ENCODE results near the gene MUC22.
A peak's percentile ranks its signal among the peaks of the same experiment; 100 is the strongest.
"Not testable (repeated sequence)": the region's sequence is repeated elsewhere in the genome, so short reads cannot be mapped to it uniquely, and the experiment has no call there.

Gene MUC22

DNA sequence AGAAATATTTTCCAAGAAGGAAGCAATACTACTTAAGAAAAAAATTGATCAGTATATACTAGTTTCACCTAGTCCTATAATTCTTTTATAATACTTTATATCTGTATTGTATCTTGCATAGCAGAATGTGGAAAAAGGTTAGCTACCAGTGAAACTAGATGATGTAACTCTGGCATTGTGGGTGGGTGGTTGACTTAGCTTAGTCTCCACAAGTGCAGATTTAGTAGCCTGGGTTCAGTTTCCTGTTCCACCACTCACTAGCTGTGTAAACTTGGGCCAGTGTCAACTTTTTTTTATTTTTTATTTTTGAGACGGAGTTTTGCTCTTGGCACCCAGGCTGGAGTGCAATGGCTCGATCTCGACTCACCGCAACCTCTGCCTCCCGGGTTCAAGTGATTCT, 24.8 kb upstream of the MUC22 start:
- Mint-ChIP-seq H3K27ac (peak overlapping the region in 1 of 2 donors; percentile 45), H3K4me1 (peaks cover 41% of the 10 kb centered on the region), H3K27me3 (peaks cover 26% of the 10 kb centered on the region), H3K4me3 (no peak overlapping the region), H3K9me3 (no peaks in the 10 kb centered on the region)
- DNase-seq (peak in 1 of 2 donors; percentile 37), ATAC-seq (peak; percentile 95)

DNA sequence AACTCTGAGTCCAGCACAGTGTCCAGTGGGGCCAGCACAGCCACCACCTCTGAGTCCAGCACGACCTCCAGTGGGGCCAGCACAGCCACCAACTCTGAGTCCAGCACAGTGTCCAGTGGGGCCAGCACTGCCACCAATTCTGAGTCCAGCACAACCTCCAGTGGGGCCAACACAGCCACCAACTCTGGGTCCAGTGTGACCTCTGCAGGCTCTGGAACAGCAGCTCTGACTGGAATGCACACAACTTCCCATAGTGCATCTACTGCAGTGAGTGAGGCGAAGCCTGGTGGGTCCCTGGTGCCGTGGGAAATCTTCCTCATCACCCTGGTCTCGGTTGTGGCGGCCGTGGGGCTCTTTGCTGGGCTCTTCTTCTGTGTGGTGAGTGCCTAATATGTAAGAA, 23.0 kb upstream of the MUC22 start:
- no peak for ATAC-seq
- Mint-ChIP-seq H3K27ac (peak overlapping the region in 1 of 2 donors; percentile 13), H3K4me3 (no peak overlapping the region)

DNA sequence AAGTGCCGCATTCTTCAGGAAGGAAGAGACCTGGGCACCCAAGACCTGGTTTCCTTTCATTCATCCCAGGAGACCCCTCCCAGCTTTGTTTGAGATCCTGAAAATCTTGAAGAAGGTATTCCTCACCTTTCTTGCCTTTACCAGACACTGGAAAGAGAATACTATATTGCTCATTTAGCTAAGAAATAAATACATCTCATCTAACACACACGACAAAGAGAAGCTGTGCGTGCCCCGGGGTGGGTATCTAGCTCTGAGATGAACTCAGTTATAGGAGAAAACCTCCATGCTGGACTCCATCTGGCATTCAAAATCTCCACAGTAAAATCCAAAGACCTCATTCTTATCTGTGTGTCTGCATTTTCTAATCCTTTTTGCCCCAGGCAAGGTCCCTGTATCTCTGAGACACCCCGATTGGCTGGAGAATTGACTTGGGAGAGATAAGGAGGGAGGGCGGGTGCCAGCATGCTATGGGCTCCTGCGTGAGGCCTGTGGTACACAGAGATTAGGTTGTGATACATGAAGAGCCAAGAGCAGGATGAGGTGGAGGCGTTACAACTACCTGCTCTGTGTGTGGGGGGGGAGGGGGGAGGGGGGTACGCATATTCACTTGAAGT, 22.0 kb upstream of the MUC22 start:
- no peak for ATAC-seq
- H3K27ac Mint-ChIP-seq: no peak overlapping the region

More for the DNA sequence above, 23.0 kb upstream of the MUC22 start:
- DNase-seq: no peak
- Mint-ChIP-seq H3K4me1 (peaks cover 53% of the 10 kb centered on the region), H3K27me3 (peaks cover 15% of the 10 kb centered on the region), H3K9me3 (no peaks in the 10 kb centered on the region)

DNA sequence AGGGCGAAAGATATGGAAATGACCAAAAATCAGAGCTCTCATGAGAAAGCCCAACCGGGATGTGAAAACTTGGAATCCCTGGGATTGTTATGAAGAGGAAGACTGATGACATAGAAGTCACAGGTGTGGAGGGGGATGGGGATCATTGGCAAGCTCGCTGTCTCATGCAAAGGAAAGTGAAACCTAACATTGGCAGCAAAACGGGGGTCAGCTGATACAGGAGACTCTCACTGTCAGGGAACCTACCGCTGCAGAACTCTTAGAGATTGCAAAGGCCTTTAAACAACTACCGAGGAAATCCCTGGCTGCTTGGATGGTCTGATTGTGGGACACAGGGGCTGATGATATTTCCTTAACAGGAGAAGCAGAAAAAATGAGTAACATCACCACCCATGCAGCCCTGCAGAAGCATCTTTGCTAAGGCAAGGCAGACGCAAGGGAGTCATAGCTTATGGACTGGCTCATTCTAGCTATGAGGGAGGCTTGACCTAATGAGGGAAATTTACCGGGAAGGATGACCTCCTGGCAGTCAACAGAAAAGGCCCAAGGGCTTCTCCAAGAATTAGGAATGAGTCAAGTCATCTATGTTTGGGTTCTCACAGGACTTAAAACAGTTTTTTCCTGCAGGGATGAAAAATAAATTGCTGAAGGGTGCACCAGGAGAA, 19.7 kb upstream of the MUC22 start:
- no peaks in the 10 kb centered on the region for H3K9me3 Mint-ChIP-seq
- peak; percentile 73 for ATAC-seq
- peak overlapping the region; percentile 61 to 76 for H3K27ac Mint-ChIP-seq
- peak overlapping the region; percentile 64 to 67 for H3K4me3 Mint-ChIP-seq
- DNase-seq: peak in 1 of 2 donors; percentile 26
- peaks cover 35% of the 10 kb centered on the region for H3K4me1 Mint-ChIP-seq
- H3K27me3 Mint-ChIP-seq: no peaks in the 10 kb centered on the region

More for the DNA sequence above, 22.0 kb upstream of the MUC22 start:
- no peaks in the 10 kb centered on the region for H3K9me3 Mint-ChIP-seq
- DNase-seq: no peak
- H3K4me3 Mint-ChIP-seq: no peak overlapping the region
- H3K27me3 Mint-ChIP-seq: peaks cover 5% of the 10 kb centered on the region
- H3K4me1 Mint-ChIP-seq: peaks cover 47% of the 10 kb centered on the region

DNA sequence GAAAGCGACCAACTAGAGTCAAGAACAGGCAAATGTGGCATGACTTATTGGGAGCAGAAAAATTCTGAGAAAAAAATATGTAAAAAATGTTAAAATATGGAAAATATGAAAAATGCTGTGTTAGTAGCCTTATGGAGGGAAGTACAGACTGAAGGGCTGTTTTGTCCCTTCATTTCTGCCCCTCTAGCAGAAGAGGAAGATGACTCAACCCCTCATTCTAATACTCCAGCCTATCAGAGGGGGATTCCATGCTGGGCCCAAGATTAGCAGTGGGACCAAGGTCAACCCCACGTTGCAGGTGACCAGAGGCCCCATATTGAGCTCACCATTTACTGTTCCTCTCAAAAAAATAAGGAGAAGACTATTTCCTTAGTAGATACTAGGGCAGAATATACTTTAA, 18.4 kb upstream of the MUC22 start:
- H3K4me3 Mint-ChIP-seq: no peak overlapping the region
- no peaks in the 10 kb centered on the region for H3K27me3 Mint-ChIP-seq
- ATAC-seq (no peak), DNase-seq (no peak)
- peaks cover 22% of the 10 kb centered on the region for H3K4me1 Mint-ChIP-seq
- no peak overlapping the region for H3K27ac Mint-ChIP-seq
- H3K9me3 Mint-ChIP-seq: no peaks in the 10 kb centered on the region

DNA sequence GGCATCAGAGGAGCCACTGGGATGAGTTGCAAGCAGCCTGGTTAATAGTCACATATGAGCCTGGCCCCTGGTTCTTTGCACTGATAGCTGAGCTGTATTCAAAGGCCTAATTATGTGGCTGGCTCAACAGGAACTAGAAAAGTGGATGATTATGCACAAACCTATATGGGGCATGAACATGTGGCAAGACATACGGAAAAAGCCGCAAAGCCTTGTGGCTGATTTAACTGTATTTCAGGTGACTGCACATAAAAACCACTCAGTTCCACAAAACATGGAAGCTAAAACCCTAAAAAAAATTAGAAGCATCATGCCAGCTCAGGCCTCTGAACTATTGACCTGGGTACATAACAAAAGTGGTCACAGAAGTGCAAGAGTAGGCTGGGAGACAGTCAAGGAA, 13.0 kb upstream of the MUC22 start:
- DNase-seq (no peak), ATAC-seq (no peak)
- no peaks in the 10 kb centered on the region for H3K9me3 Mint-ChIP-seq
- H3K27ac Mint-ChIP-seq: no peak overlapping the region
- no peak overlapping the region for H3K4me3 Mint-ChIP-seq
- no peaks in the 10 kb centered on the region for H3K27me3 Mint-ChIP-seq
- no peaks in the 10 kb centered on the region for H3K4me1 Mint-ChIP-seq

DNA sequence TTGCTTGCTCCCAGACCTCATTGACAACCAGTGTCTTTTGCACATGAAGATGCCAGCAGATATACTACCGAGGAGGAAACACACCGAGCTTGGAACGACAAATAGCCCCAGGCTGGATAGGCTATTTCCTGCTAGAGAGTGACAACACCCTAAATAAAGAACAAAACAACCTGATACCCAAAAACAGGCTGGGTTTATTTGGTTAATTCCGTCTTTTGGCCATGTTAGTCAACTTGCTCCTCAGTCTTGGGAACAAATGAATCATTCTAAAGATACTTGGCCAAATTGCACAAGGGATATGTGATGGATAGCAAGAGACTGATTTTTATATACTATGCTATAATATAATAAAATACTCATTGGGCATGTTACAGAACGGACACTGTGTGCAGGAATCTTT, 11.5 kb upstream of the MUC22 start:
- ATAC-seq (no peak), DNase-seq (no peak)
- H3K4me3 Mint-ChIP-seq: no peak overlapping the region
- H3K27me3 Mint-ChIP-seq: no peaks in the 10 kb centered on the region
- no peak overlapping the region for H3K27ac Mint-ChIP-seq
- no peaks in the 10 kb centered on the region for H3K9me3 Mint-ChIP-seq
- H3K4me1 Mint-ChIP-seq: no peaks in the 10 kb centered on the region

DNA sequence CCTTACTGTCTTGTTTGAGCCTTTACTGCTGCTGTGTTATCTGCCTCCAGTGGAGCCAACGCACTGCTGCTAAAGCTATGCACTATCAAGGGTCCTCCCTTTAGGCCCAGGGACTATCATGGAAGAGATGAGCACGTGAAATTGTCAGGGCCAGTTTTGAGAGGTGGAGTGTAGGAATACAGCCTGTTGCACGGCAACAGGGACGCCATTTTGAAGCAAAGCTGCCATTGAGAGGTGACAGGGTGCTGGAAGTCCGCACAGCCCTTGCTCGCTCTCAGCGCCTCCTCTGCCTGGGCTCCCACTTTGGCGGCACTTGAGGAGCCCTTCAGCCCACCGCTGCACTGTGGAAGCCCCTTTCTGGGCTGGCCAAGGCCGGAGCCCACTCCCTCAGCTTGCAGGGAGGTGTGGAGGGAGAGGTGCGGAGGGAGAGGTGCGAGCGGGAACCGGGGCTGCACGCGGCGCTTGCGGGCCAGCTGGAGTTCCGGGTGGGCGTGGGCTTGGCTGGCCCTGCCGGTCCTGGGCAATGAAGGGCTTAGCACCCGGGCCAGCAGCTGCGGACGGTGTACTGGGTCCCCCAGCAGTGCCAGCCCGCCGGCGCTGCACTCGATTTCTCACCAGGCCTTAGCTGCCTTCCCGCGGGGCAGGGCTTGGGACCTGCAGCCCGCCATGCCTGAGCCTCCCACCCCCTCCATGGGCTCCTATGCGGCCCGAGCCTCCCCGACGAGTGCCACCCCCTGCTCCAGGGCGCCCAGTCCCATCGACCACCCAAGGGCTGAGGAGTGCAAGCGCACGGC, 10.0 kb upstream of the MUC22 start:
- ATAC-seq, H3K9me3 Mint-ChIP-seq, H3K4me3 Mint-ChIP-seq, DNase-seq, H3K27me3 Mint-ChIP-seq: not testable (repeated sequence)
- peaks cover 12% of the 10 kb centered on the region for H3K4me1 Mint-ChIP-seq
- peak overlapping the region in 1 of 2 donors; percentile 49 for H3K27ac Mint-ChIP-seq

DNA sequence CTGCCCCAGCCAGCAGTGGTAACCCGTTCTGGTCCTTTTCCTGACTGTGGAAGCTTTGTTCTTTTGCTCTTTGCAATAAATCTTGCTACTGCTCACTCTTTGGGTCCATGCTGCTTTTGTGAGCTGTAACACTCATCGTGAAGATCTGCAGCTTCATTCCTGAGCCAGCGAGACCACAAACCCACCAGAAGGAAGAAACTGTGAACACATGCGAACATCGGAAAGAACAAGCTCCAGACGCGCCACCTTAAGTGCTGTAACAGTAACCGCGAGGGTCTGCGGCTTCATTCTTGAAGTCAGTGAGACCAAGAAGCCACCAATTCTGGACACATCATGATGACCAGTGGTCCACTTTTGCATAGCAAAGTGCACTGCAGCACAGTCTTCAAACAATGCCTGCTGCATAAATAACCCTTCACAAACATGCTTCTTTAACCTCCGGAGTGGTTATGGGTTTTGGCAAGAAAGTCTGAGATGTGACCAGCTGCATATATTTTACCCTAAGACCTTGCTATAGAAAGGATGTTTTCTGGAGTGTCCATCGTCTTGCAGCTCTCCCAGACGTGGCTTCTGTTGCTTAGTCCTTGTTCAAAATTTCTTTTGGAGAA, 8.9 kb upstream of the MUC22 start:
- DNase-seq (no peak), ATAC-seq (no peak)
- H3K27ac Mint-ChIP-seq: peak overlapping the region in 1 of 2 donors; percentile 22
- H3K27me3 Mint-ChIP-seq: no peaks in the 10 kb centered on the region
- no peaks in the 10 kb centered on the region for H3K9me3 Mint-ChIP-seq
- peaks cover 13% of the 10 kb centered on the region for H3K4me1 Mint-ChIP-seq
- H3K4me3 Mint-ChIP-seq: peak overlapping the region; percentile 33 to 37

DNA sequence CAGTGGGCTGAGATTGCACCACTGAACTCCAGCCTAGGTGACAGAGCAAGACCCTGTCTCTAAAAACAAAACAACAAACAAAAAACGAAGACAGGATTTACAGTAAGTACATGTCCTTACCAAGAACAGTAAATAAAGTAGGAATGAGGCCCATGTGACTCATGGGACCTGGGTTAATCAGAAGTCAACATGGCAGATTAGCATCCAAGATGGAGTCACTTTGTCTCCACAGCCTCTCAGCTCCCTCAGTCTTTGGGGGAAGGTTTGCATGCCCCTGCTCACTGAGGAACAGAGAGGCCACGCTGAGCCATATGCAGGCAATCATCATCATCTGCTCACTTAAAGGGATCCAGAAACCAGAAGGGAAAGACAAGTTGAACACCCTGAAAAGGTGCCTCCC, 7.8 kb upstream of the MUC22 start:
- H3K27ac Mint-ChIP-seq: no peak overlapping the region
- no peaks in the 10 kb centered on the region for H3K27me3 Mint-ChIP-seq
- DNase-seq (no peak), ATAC-seq (no peak)
- H3K4me3 Mint-ChIP-seq: no peak overlapping the region
- H3K4me1 Mint-ChIP-seq: peaks cover 13% of the 10 kb centered on the region
- H3K9me3 Mint-ChIP-seq: no peaks in the 10 kb centered on the region

DNA sequence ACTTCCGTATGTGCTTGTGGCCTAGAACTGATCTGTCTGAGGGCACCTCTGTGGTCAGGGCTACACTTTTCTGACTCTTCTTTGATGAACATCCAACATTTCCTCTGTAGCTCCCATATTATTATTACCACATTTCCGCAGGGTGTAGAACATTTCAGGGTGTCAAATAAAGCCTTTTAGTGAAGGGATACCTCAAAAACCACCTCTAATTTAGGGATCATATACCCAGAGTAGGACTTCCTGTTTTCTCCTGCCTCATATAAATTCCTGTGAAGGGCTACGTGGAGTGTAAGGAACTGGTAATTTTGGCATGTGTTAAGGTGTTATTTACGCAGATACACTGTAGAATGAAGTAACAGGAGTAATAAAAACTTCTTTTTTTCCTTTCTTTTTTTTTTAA, 5.5 kb upstream of the MUC22 start:
- Mint-ChIP-seq H3K27me3 (no peaks in the 10 kb centered on the region), H3K27ac (no peak overlapping the region), H3K4me1 (peaks cover 13% of the 10 kb centered on the region), H3K9me3 (no peaks in the 10 kb centered on the region), H3K4me3 (no peak overlapping the region)
- ATAC-seq (no peak), DNase-seq (no peak)

DNA sequence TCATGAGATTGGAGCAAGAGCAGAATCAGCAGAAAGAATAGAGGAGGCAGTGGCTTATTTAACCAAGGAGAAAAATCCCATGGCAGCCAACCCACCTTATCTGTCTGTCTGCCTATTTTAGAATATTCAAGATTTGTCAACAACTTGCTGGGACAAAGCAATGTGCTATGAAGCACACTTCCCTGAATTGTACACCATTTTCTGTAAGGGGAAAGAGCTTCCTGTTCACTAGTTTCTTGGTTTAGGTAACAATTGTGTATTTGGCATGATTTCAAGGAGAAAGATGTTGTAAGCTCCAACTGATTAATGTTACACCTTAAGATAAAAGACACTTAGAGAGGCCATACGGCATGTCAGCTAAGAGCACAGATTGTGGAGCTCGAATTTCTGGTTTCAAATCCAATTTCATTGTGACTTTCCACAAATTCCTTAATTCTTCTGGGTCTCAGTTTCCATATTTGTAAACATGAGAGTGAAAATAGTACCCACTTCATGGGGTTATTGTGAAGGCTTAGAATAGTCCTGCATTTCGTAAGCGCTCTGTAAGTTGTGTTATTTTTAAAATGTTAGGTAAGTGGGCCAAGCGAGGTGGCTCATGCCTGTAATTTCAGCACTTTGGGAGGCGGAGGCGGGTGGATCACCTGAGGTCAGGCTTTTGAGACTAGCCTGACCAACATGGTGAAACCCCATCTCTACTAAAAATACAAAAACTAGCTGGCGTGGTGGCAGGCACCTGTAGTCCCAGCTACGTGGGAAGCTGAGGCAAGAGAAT, 4.8 kb upstream of the MUC22 start:
- H3K9me3 Mint-ChIP-seq: no peaks in the 10 kb centered on the region
- H3K4me1 Mint-ChIP-seq: peaks cover 13% of the 10 kb centered on the region
- H3K27ac Mint-ChIP-seq: no peak overlapping the region
- no peak overlapping the region for H3K4me3 Mint-ChIP-seq
- DNase-seq (no peak), ATAC-seq (no peak)
- H3K27me3 Mint-ChIP-seq: no peaks in the 10 kb centered on the region

DNA sequence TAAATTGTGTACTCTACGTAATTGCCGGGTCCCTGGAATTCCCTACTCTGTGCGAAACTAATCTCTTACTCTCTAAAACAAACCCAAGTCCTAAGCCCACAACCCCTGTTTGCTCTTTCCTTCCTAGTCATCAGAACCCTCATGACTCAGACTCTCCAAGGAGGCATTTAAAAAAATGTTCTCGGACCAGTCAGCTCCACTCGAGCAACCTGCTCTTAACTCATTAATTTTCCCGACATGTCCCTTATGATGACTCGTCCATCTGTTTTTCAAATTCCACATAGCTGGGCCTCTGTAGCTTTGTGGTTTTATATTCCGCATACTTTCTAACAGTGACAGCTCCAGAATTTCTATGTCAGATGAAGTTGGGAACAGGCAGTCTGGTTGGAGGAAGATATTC, 2.6 kb upstream of the MUC22 start:
- no peaks in the 10 kb centered on the region for H3K9me3 Mint-ChIP-seq
- H3K4me3 Mint-ChIP-seq: no peak overlapping the region
- H3K4me1 Mint-ChIP-seq: peaks cover 13% of the 10 kb centered on the region
- DNase-seq (no peak), ATAC-seq (no peak)
- H3K27ac Mint-ChIP-seq: no peak overlapping the region
- H3K27me3 Mint-ChIP-seq: peaks cover 13% of the 10 kb centered on the region

DNA sequence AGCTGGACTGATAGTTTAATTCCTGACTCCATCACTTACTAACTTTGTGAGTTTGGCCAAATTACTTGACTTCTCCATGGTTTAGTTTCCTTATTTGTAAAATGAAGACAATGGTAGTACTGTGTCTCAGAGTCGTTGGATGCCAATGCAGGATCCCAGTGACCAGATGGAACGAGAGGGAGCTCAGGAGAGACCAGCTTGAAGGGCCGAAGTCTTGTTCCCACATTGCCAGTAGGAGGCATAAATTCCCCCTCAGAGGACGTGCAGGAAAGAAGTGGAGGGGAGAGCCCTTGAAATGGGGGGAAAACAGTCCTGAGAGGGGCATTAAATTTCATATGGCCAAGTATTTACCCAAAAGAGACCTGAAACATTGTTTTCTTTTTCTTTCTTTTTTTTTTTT, 2.1 kb upstream of the MUC22 start:
- ATAC-seq (no peak), DNase-seq (no peak)
- Mint-ChIP-seq H3K27me3 (peaks cover 17% of the 10 kb centered on the region), H3K9me3 (no peaks in the 10 kb centered on the region), H3K4me1 (peaks cover 13% of the 10 kb centered on the region), H3K4me3 (no peak overlapping the region), H3K27ac (no peak overlapping the region)

DNA sequence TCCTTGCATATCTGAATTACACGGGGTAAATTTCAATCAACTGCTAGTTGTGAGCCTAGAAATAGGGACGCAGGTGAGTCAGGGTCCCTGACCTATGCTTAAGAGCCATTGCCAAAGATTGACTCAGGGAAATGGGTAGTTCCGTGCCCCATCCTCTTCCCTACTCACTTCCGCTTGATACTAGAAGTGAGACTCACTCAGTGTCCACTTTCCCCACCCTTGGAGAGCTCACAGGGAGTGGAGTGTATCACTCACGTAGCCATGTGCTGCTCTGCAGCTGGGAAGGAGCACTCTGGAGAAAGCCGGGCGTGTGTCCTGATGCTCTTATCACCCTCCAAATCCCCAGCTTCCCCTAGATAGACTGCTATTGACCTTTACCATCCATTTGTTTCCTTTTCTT, 543 bp upstream of the MUC22 start:
- DNase-seq (no peak), ATAC-seq (no peak)
- Mint-ChIP-seq H3K4me3 (no peak overlapping the region), H3K27ac (no peak overlapping the region), H3K27me3 (peaks cover 25% of the 10 kb centered on the region), H3K4me1 (peaks cover 6% of the 10 kb centered on the region), H3K9me3 (peaks cover 0 to 3% of the 10 kb centered on the region in 2 donors)

All from stimulated activated naive CD8-positive, alpha-beta T cell treated with anti-CD3 and anti-CD28 coated beads, Interleukin-15, amount 100 ng/mL, for 72 hours (primary cell).